ENCODE results near the gene NR4A3. TPM values are rescaled to one million over a fixed set of nuclear protein-coding genes. Genes with fewer than 3 reads are reported as not detected.

NR4A3 gene
- total RNA-seq, 1 experiment from 2014 or later, result 0.24 TPM

- no peaks in the 10 kb centered on the region for H3K79me1 ChIP-seq (ENCODE audit: insufficient read depth, low read depth, low read length, poor library complexity, severe bottlenecking)
- H2BK120ac ChIP-seq (ENCODE audit: low read depth, low read length, poor library complexity, severe bottlenecking), result no peak overlapping the region
- no peaks in the 10 kb centered on the region for H3K9me3 ChIP-seq (ENCODE audit: control insufficient read depth, low read depth, low read length)
- H2AK5ac ChIP-seq (ENCODE audit: insufficient read length, low read length), result no peak overlapping the region
- H3K4me1 ChIP-seq (ENCODE audit: insufficient read depth, low read length), result no peaks in the 10 kb centered on the region; the same call in 1 of the 2 replicates
- H4K91ac ChIP-seq (ENCODE audit: insufficient read length, low read depth, low read length), result no peak overlapping the region
- TF ChIP-seq CTCF (conservative IDR thresholded peaks at IDR 0.05), result no peak
- no peak overlapping the region for H3K18ac ChIP-seq (ENCODE audit: insufficient read length, low read depth, low read length)
- no peak overlapping the region for H3K56ac ChIP-seq (ENCODE audit: insufficient read length, low read depth, low read length)
- no peak overlapping the region for H4K5ac ChIP-seq (ENCODE audit: insufficient read length, low read depth, low read length)
- H3K23ac ChIP-seq (ENCODE audit: insufficient read length, low read depth, low read length), result no peak overlapping the region
- H4K8ac ChIP-seq (replicated peaks; ENCODE audit: insufficient read length, low read depth, low read length), result no peak overlapping the region
- Mint-ChIP-seq H3K4me3 (no peak overlapping the region), H3K27me3 (ENCODE audit: low read depth) (0 out of 2 replicates have a peak, but pooled peaks cover 3% of the 10 kb centered on the region), H3K9me3 (no peaks in the 10 kb centered on the region), H3K27ac (no peak overlapping the region), H3K4me1 (peaks cover 0 to 5% of the 10 kb centered on the region in 2 experiments; a peak in 3 of 4 replicates), H3K36me3 (ENCODE audit: insufficient read depth in 1 of 3, low read depth in 3 of 3) (no peaks in the 10 kb centered on the region)
- no peak overlapping the region for H2BK12ac ChIP-seq (ENCODE audit: insufficient read length, low read depth, low read length)
- no peak overlapping the region for H3K27ac ChIP-seq (ENCODE audit: insufficient read length, low read depth, low read length)
- no peak overlapping the region for H3K4ac ChIP-seq (ENCODE audit: low read depth, low read length)
- H2BK15ac ChIP-seq (ENCODE audit: low read depth, low read length), result no peak overlapping the region
- no peak overlapping the region for H2BK20ac ChIP-seq (ENCODE audit: low read depth, low read length, poor library complexity, severe bottlenecking)
- H2BK5ac ChIP-seq (ENCODE audit: insufficient read length, low read length), result no peak overlapping the region
- no CpG with 5 or more reads among the region's 4 CpGs for WGBS (ENCODE audit: extremely low coverage, insufficient read length, low lambda C conversion rate)
- H3K14ac ChIP-seq (ENCODE audit: insufficient read depth, low read length), result no peak overlapping the region
- no peaks in the 10 kb centered on the region for H4K20me1 ChIP-seq (ENCODE audit: control insufficient read depth, insufficient read depth, insufficient read length)
- H3K4me2 ChIP-seq (ENCODE audit: insufficient read depth, insufficient read length, low read length), result no peak overlapping the region
- no peak for DNase-seq
- no peak overlapping the region for H3T11ph ChIP-seq (ENCODE audit: low read length)
- H2AFZ ChIP-seq (ENCODE audit: low read length), result no peak overlapping the region
- no peaks in the 10 kb centered on the region for H3K79me2 ChIP-seq (ENCODE audit: insufficient read depth, low read length)
- no peak overlapping the region for H3K9ac ChIP-seq (ENCODE audit: extremely low read depth, insufficient read length, low read length)
- H3K23me2 ChIP-seq (ENCODE audit: insufficient read length, low read depth, low read length, poor library complexity, severe bottlenecking), result no peaks in the 10 kb centered on the region
- no peaks in the 10 kb centered on the region for H3K27me3 ChIP-seq (ENCODE audit: insufficient read depth, low read length)
Measured at GRCh38 chr9:99845063-99845462, 23.4 kb downstream of the NR4A3 start.

Data from H9 (cell line).